SH-SY5Y (cell line): Measurements from ENCODE around the gene HLF.

Experiments used
- GATA2 ChIP-seq: IDR thresholded peaks from 2 replicates; pipeline ENCODE4 v1.6.1; 2011; ENCODE audit warnings: mild to moderate bottlenecking, low read depth, low read length
- GATA3 ChIP-seq: IDR thresholded peaks from 2 replicates; pipeline ENCODE4 v1.6.1; 2011; ENCODE audit warnings: low read depth, mild to moderate bottlenecking, low read length, moderate library complexity

Gene HLF

DNA sequence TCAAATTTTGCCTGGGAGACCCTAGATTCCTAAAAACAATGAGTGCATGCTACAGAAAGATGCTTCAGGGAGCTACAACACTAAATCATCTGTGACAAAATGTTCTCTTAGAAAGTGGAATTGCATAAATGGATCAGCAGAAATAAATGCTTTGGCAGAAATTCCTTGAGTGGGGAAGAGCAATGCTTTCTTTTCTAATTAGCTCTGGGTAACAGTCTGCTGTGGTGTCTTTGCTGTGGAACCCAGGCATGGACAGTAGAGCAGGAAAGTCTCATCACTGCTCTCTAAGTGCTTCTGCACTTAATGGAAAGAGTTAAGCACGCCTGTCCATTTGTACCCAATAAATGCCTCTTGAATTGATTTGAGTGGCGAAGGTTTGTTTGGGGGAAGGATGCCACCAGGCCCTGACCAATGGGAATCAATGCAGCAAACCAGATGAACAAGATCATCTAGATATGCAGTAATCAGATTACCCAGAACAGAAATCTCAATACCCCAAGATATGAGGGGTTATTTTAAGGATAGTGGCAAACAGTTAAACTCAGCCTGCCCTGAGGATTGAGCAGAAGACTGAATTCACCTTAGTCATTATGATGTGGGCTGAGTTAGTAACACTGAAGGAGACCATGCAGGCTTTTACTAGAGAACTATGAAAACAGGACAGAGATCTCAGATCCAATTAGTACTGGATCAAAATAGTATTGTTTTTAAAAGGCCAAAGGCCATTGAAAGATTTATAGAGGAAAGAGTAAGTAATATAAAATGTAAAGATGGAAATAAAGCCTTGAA is 13.6 kb downstream of the HLF start:
- TF ChIP-seq GATA2: peak; percentile 65
- TF ChIP-seq GATA3: peak; percentile 62; the same call in 1 of the 2 replicates

DNA sequence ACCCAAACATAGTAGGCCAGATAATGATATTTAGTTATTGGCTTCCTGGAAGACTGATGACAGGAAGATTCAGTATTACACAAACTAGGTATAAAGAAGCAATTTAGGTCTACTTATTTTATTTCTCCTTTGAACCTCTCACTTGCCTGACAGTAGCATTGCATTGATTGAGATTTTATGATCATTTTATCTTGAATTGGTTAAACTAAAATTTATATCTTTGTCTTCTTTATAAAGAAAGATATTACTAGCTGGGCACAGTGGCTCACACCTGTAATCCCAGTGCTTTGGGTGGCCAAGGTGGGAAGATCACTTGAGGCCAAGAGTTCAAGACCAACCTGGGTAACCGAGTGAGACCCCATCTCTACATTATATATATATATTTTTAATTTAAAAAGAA is 14.4 kb downstream of the HLF start:
- TF ChIP-seq GATA2: no peak
- no peak for TF ChIP-seq GATA3

DNA sequence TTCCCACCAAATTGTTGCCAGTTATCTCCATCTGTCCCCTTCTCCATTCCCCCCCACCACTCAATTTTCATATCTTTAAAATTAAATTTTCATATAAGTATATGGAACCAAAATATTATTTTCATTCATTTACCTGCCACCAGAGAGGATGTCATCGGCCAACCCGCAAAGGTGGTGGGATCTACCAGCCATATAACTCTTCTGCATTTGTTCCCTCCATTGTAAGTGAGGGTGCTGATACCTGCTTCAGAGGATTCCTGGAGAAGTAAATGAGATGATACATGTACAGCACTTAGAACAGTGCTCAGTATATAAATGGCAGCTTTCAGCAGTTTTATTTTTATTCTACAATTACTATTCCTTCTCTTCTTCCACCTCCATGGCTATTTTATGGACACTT is 15.0 kb downstream of the HLF start:
- TF ChIP-seq GATA3: no peak
- TF ChIP-seq GATA2: no peak

DNA sequence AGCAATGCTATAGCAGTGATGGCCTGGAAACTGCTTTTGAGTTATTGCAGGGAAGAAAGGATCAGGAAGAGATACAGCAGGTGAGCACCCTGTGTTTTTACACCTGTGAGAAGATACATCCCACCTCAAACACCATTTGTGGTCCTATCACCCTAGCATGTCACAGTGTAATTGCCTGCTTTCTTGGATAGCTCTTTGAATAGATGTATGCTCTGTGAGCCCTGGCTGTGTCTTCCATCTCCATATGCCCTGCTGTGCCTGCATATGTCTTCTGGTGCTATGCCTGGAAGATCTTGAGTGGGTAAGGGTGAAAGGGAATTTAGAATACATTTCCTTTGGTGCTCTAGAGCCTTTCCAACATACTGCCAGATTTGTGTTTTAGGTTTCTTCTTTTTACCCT is 15.5 kb downstream of the HLF start:
- no peak for TF ChIP-seq GATA2
- TF ChIP-seq GATA3: no peak

DNA sequence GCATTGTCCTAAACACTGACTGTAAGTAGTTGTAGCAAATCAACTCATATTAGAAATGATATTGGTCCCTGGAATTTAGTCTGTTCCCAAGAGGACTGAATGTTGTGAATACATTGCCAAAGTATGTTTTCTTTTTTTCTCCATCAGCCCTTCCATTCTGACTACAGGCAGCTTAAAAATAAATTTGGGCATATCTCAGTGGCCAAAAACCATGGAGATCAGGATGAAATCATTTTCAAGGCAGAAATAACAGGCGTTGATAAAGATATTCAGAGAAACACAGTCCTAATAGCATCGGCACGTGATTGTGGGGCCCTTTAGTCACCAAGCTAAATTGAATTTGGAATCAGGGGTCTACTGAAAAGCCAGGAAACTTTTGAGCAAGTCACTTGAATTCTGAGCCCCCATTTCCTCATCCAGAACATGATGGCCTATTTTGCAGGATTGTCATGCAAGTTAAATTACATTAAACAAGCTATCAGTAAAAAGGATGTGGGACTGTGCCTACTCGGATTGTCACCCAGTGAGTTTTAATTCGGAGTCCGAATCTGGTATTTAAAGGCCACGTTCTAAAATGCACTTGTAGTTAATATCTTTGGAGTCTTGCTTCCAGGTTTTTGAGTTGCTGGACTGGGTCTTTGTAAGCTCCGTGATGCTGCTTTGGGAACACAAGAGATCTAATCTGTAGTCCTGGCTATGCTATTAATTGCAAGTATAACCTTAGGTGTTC is 17.1 kb downstream of the HLF start:
- no peak for TF ChIP-seq GATA3

DNA sequence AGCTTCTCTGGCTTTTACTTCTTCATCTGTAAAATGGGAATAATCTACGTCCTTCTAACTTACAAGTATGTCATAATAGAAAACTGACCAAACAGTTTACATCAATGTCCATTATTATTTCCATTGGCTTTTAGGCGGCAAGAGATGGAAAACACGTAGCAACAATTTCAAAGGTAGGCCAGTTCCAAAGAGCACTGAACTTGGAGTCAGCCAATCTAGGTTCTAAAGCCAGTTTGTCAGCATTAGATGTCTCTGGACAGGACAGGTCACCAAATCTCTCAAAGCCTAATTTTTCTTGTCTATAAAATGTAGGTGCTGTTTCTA is 17.6 kb downstream of the HLF start:
- TF ChIP-seq GATA3 (no peak), GATA2 (no peak)

DNA sequence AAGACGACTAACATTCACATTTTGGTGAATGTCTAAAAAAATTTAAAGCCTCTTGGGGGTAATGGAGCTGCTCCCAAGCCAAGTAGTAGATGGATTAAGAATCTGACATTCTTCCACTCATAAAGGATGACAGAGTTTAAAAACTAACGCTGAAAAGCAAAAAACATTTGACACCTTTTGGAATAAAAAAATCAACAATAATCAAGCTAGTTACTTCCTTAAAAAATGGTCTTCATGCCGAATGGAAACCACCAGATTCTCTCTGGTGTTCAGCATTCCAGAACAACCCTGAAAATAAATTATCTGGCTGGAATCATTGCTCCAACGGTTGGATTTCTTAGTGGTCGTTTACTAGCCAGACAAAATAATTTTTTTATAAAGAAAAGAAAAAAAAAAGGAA is 18.0 kb downstream of the HLF start:
- TF ChIP-seq GATA3 (no peak), GATA2 (no peak)

DNA sequence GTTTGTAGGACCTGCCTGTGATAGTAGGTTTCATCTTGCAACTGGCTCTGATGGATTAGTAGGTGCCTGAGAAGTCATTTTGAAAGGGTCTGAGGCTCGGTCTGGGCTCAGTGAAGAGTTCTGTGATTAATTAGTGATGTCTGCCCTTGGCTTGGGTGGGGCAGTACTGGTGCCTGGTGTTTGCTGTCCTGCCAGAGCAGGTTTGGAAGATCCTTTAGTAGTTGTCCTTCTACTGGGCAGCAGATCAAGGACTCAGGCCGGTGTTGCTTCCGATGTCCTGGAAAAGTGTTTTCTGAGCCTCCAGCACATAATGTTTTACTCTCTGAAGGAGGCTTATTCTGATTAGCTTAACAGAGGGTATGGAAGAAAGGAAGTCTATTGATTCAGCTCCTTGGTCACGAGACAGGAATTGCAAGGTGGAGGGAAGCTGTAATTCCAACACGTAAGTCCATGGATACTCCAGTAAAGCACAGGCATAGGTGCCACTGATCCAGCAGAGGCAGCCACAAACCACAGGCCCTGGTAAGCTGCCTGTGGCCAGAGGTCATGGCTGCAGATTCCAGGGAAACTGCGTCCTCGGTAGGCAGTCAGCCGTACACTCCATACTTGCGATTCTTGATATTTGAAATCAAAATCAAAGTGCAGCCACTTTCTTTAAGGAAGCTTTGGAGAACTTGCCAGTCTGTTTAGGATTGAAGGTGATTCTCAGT is 18.7 kb downstream of the HLF start:
- no peak for TF ChIP-seq GATA2
- no peak for TF ChIP-seq GATA3

DNA sequence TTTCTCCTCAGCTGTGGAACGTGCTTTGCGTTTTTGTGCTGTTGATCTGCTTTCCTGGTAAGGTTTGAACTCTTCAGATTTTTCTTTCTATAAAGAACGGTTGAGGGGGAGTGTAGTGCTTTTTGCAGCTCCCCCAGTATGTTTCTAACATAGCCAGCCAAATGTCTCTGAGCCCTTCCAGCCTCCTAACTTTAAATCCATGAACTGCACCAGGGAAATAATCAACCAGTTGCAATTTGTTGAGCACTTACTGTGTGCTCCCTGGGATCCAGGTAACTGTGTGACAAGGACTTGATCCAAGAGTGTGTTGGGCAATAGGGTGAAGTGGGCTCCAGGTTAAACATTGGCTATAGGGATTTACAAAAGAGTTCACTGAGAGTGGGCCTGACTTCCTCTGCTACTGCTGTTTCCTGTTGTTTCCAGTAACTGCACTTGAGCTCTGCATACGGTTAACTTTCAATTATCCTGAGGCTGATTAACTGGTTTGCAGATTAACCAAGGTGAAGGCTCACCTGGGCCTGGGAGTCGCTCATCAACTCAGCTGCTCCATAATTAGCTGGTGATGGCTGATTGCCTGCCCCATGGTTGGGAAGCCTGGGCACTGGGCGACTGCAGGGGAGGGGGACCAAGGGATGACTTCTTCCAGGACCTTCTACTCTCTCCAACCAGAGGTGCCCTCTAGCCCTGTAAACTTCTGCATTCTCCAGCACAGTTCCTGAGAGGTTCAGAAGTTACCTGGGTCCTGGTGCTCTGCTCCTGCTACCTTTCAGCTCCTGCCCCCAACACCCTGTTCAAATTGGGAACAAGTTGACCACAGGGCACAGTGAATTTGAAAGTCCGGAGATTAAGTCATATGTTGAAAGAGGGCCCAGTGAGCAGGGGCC is 19.5 kb downstream of the HLF start:
- TF ChIP-seq GATA3 (no peak), GATA2 (no peak)

DNA sequence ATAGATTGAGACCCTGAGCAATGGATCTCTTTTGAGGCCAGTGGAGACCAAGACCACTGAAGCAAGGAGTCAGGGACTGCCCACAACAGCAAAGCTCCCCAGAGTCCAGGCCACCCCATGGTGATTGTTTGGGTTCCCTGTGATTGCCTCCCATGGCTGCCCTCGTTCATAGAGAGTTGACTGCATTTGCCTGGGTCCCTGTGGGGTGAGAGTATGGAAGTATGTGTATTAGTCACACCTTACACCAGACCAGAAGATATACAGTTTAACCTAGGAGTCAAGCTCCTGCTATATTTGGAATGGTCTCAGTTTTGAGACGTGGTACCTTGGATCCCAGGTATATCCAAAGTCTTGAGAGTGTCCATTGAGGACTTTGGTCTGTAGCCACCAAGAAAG is 20.2 kb downstream of the HLF start:
- no peak for TF ChIP-seq GATA3
- no peak for TF ChIP-seq GATA2

DNA sequence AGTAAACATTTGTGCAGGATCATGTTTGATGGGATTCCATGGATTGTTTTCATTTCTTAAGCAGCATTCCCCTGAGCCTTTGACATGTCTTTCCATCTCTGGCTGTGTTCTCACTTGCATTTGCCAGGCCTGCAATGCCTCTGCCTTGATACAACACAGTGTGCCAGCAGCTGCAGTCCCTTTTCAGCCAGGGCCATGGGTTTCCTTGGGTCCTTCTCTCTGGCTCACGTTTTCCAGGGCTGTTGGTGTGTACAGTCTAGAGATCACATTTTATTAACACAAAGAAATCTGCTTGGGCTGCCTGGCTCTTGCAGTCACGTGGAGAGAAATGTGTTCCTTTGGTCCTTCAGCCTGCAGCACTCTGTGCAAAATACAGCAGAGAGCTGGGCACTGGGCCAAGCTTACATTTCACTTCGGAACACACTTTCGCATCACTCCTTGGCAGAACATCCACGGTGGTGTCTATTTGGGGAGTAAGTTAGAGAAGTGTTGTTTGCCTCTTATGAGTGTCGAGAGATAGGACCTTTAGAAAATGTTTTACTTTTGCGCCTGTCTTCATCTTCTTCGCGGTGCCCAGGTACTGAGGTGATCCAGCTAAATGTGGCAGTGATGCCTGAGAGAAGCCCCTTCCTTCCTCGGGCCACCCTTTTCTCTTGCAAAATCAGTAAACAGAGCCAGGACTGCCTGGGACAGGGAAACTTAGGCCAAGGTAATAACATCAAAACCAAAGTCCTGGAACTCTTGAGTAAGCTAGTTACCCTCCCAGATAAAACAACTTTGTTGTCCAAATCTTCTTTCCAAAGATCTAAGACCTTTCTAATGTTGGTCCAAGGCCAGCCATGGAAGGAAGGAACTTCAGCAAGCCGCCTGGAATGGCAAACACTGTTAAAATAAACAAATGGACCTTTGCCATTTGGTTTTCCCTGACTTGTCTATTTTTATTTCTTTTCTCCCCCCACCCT is 20.9 kb downstream of the HLF start:
- no peak for TF ChIP-seq GATA3
- no peak for TF ChIP-seq GATA2

DNA sequence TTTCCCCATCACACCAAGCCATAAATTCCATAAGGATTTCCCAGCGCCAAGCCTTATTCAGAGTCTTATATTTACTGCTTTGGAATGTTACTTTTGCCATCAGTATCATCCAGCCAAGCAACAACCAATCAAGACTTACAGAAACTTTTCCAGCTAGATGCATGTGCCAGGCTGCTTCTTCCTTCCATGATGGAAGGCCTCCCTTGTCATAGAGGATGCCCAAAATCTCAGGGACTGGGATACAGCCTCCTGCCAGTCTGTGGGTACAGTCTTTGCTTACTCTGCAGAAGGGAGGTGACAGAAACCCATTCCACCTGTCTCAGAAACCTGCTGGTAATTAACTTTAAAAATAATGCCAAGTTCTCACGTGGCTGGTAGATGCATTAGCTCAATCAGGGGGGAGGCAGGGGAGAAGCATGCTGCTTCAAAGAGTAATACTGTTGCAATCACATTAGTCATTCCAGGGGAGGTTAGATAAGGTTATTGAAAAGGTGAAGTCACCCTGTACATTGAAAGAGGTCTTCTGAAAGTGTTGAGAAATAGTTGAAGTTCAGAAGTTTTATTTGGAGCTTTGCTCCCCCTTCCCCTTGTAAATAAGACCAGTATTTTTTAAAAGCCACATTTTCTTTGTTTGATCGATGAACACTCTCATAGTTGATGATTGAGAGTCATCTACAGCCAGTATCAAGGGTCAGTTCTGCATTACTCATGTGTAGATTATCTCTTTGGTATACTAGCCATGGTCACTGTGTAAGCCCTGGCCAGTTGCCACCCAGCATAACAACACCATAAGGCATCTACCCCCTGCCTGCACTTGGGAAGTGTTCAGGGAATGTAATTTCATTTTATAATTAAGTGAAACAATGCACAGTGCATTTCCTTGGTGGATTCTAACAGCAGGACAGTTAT is 22.2 kb downstream of the HLF start:
- TF ChIP-seq GATA2 (no peak), GATA3 (no peak)
